GM12878 (cell line): ENCODE results near the gene ERN1. TPM values are rescaled to one million over a fixed set of nuclear protein-coding genes. Genes with fewer than 3 reads are reported as not detected.

Source experiments
- ATAC-seq: fragments of 200-7000 bp; cut with Tn5 transposase; 3 replicates; pipeline ENCODE4 v1.9.1; 2020; ENCODE audit warnings: mild to moderate bottlenecking, moderate library complexity
- BruUV-seq: library from RNA; stranded (reverse); fragments of 400-500 nt; replicated peaks from 2 replicates; lab custom pipeline; 2021; lab: Mats Ljungman, UMichigan
- CTCF ChIA-PET: fragments of 300-600 bp; sonication (Branson Sonifier 250); formaldehyde crosslinking; extraction: SDS; loops from one replicate; lab custom pipeline; 2021; ENCODE audit warnings: inconsistent platforms; lab: Yijun Ruan, JAX
- POLR2A ChIA-PET: fragments of 350-600 bp; formaldehyde crosslinking; extraction: SDS; loops from one replicate; lab custom pipeline; 2021; ENCODE audit warnings: inconsistent platforms; lab: Charles Lee
- RAD21 ChIA-PET: fragments of 300-600 bp; sonication (Branson Sonifier 250); formaldehyde crosslinking; loops from one replicate; lab custom pipeline; 2023; ENCODE audit warnings: antibody characterized with exemption; ENCODE audit not compliant: unreplicated experiment; lab: Charles Lee
- SMC1A ChIA-PET: fragments of 300-600 bp; sonication (Branson Sonifier 250); formaldehyde crosslinking; loops from one replicate; lab custom pipeline; 2023; ENCODE audit not compliant: unreplicated experiment, uncharacterized antibody; lab: Charles Lee
- DNase-seq: peaks from one replicate; pipeline ENCODE4 v3.0.0-alpha.2; 2011; ENCODE audit warnings: low read depth, low spot score
- FAIRE-seq: peaks from 3 replicates; lab custom pipeline; 2011; peaks lifted over from hg19 to GRCh38; lab: Jason Lieb, UNC
- H2AFZ ChIP-seq: 2 replicates; pipeline ENCODE4 v1.6.0; 2011; ENCODE audit warnings: low read depth, low read length, control low read depth; ENCODE audit not compliant: control insufficient read depth
- H3K27ac ChIP-seq: 2 replicates; pipeline ENCODE4 v1.5.1; 2011; ENCODE audit warnings: control low read depth; ENCODE audit not compliant: control insufficient read depth, insufficient read depth
- H3K27me3 ChIP-seq, 2 experiments: replicated peaks in 1 of 2; 2 replicates each; pipeline versions ENCODE4 v1.6.0 to v1.6.1; 2011; ENCODE audit warnings: low read length in 1 of 2; ENCODE audit not compliant: control insufficient read depth in 2 of 2, insufficient read depth in 2 of 2
- H3K36me3 ChIP-seq, 2 experiments: 2 replicates each; pipeline ENCODE4 v1.5.1; 2011; ENCODE audit warnings: low read length in 1 of 2; ENCODE audit not compliant: control insufficient read depth in 2 of 2, insufficient read depth in 2 of 2
- H3K4me1 ChIP-seq: 2 replicates; pipeline ENCODE4 v1.6.1; 2011; ENCODE audit warnings: mild to moderate bottlenecking, low read length, moderate library complexity, mixed read lengths; ENCODE audit not compliant: control insufficient read depth, insufficient read depth
- H3K4me2 ChIP-seq: 2 replicates; pipeline ENCODE4 v1.6.0; 2011; ENCODE audit warnings: control low read depth; ENCODE audit not compliant: control insufficient read depth, insufficient read depth
- H3K4me3 ChIP-seq: fragments of 200-600 bp; sonication (generic); 2 replicates; pipeline ENCODE4 v1.5.1; 2016
- H3K79me2 ChIP-seq: 2 replicates; pipeline ENCODE4 v1.6.0; 2011; ENCODE audit warnings: low read length; ENCODE audit not compliant: control insufficient read depth, insufficient read depth
- H3K9ac ChIP-seq: 2 replicates; pipeline ENCODE4 v1.8.0; 2011; ENCODE audit warnings: low read length, control low read depth, mixed read lengths; ENCODE audit not compliant: control insufficient read depth, insufficient read depth
- H3K9me3 ChIP-seq: replicated peaks from 3 replicates; pipeline ENCODE4 v1.5.1; 2011; ENCODE audit warnings: mild to moderate bottlenecking, low read length; ENCODE audit not compliant: control insufficient read depth, insufficient read depth
- H4K20me1 ChIP-seq: 2 replicates; pipeline ENCODE4 v1.6.0; 2011; ENCODE audit not compliant: control insufficient read depth, insufficient read depth
- EGR1 ChIP-seq, 2 experiments: IDR thresholded peaks; 1 replicate in 1 of 2; 2 replicates in 1 of 2; pipeline ENCODE4 v1.6.1; 2011 to 2012; ENCODE audit warnings: low read depth in 2 of 2, low read length in 2 of 2, borderline replicate concordance in 1 of 2, mild to moderate bottlenecking in 1 of 2, moderate library complexity in 1 of 2
- ESRRA ChIP-seq: IDR thresholded peaks from 2 replicates; pipeline ENCODE4 v1.6.1; 2012; ENCODE audit warnings: mild to moderate bottlenecking, low read length, improper control_type of control experiment
- ETV6 ChIP-seq, 2 experiments: fragments of 450-650 bp in 1 of 2; IDR thresholded peaks in 1 of 2; conservative IDR thresholded peaks in 1 of 2; 2 replicates each; pipeline ENCODE4 v1.6.1; 2014; ENCODE audit warnings: antibody characterized with exemption in 1 of 2, borderline replicate concordance in 1 of 2, low read depth in 1 of 2, mild to moderate bottlenecking in 1 of 2, moderate library complexity in 1 of 2
- IKZF2 ChIP-seq, 2 experiments: fragments of 450-650 bp; IDR thresholded peaks; 2 replicates each; pipeline ENCODE4 v1.6.1; 2017; ENCODE audit warnings: mild to moderate bottlenecking in 2 of 2, moderate library complexity in 2 of 2
- NBN ChIP-seq: fragments of 450-650 bp; IDR thresholded peaks from 2 replicates; pipeline ENCODE4 v1.6.1; 2016
- PAX5 ChIP-seq: IDR thresholded peaks from 2 replicates; pipeline ENCODE4 v1.6.1; 2011; ENCODE audit warnings: low read depth, low read length, borderline replicate concordance
- PAX8 ChIP-seq: fragments of 450-650 bp; IDR thresholded peaks from 2 replicates; pipeline ENCODE4 v1.6.1; 2017; ENCODE audit warnings: mild to moderate bottlenecking, moderate library complexity
- SPI1 ChIP-seq: IDR thresholded peaks from 2 replicates; pipeline ENCODE4 v1.6.1; 2011; ENCODE audit warnings: low read depth, mild to moderate bottlenecking, low read length, moderate library complexity, borderline replicate concordance; ENCODE audit not compliant: insufficient read depth
- WGBS: methylation state at CpG from one replicate; pipeline ENCODE4 v1.1.6; 2016; ENCODE audit warnings: low lambda C conversion rate; ENCODE audit not compliant: insufficient replicate concordance, insufficient coverage; ENCODE audit errors: missing lambda C conversion rate; 5-methylcytosine and 5-hydroxymethylcytosine counted together
- in situ Hi-C: fragments of 300-500 bp; cut with MboI; formaldehyde crosslinking; loops from 9 replicates; pipeline ENCODE4 v1.14.3; 2018; ENCODE audit warnings: mixed read lengths
- intact Hi-C: fragments of 100-400 bp; cut with micrococcal nuclease; formaldehyde crosslinking; loops from one replicate; pipeline ENCODE4 v1.14.2; 2022; ENCODE audit not compliant: unreplicated experiment
- polyA plus RNA-seq, 11 experiments: library from polyadenylated mRNA; depleted of rRNA in 4 of 11; unstranded in 6 of 11; stranded (reverse) in 5 of 11; fragments of >200 nt; fragmentation: Nextera tagmentation in 4 of 11; fragmentation: Illumina TruSeq in 1 of 11; extraction: Ambion mirVana in 4 of 11; extraction: Trizol in 1 of 11; gene quantifications; 1 replicate in 1 of 11; 2 replicates in 10 of 11; pipeline versions ENCODE4 v1.2.1 to v1.2.3, GENCODE V29; 2011 to 2016; ENCODE audit warnings: inconsistent platforms in 2 of 11, missing spikeins in 2 of 11, low read depth in 1 of 11
- total RNA-seq, 4 experiments: library from RNA; depleted of rRNA in 3 of 4; stranded (reverse); fragments of >200 nt in 3 of 4; fragmentation: Illumina TruSeq in 1 of 4; extraction: Trizol in 1 of 4; gene quantifications; 2 replicates each; pipeline versions ENCODE4 v1.2.1 to v1.2.3, GENCODE V29; 2013 to 2021
- TF ChIP-seq, protein P1 (sequence below): fragments of 450-650 bp; IDR thresholded peaks from 2 replicates; pipeline ENCODE4 v1.6.1; 2017; ENCODE audit warnings: low read depth, mild to moderate bottlenecking, moderate library complexity
- TF ChIP-seq, protein P2 (sequence below): fragments of 450-650 bp; IDR thresholded peaks from 2 replicates; pipeline ENCODE4 v1.6.1; 2017; ENCODE audit warnings: borderline replicate concordance

ERN1 gene
- total and polyA plus RNA-seq, 10 of the 15 experiments (the other 5 are each of a cell fraction or from before 2014, with no cell fraction given), result 2.6 to 19.2 (median 7.6) TPM

DNA sequence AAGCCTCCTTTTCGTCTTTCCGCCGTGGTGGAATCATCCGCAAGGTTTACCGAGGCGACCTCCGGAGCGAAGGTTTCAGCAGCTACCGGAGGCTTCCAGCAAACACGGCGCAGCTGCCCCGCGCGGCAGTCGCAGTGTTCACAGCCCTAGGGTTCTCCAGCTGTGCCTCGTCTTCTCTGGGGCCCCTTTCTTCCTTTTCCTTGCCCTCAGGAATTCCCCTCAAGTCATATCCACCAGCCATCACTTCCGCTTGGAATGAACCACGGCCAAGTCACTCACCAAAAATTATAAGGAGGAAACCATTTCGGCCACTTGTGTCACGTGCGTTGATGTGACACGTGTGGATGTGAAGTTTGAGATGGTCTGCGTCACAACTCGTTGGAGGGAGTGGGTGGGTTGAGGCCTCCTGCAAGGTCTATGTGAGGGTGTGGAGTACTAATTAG, 636 bp upstream of the ERN1 start (continued):
- TF ChIP-seq ETV6 (conservative IDR thresholded peaks at IDR 0.05 in 1 of 2, IDR thresholded peaks at IDR 0.05 in 1 of 2; ENCODE audit: borderline replicate concordance in 1 of 2, low read depth in 1 of 2) (peak in 1 of 2 experiments; percentile 88; a peak in 2 of 4 replicates), PAX8 (no peak), IKZF2 (IDR thresholded peaks at IDR 0.05) (peak; percentile 78 to 81), PAX5 (no peak), SPI1 (peak; percentile 66; the same call in 1 of the 2 replicates), ESRRA (no peak)
- TF ChIP-seq, protein P1, sequence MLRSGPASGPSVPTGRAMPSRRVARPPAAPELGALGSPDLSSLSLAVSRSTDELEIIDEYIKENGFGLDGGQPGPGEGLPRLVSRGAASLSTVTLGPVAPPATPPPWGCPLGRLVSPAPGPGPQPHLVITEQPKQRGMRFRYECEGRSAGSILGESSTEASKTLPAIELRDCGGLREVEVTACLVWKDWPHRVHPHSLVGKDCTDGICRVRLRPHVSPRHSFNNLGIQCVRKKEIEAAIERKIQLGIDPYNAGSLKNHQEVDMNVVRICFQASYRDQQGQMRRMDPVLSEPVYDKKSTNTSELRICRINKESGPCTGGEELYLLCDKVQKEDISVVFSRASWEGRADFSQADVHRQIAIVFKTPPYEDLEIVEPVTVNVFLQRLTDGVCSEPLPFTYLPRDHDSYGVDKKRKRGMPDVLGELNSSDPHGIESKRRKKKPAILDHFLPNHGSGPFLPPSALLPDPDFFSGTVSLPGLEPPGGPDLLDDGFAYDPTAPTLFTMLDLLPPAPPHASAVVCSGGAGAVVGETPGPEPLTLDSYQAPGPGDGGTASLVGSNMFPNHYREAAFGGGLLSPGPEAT, result peak; percentile 86
- TF ChIP-seq, protein P2, sequence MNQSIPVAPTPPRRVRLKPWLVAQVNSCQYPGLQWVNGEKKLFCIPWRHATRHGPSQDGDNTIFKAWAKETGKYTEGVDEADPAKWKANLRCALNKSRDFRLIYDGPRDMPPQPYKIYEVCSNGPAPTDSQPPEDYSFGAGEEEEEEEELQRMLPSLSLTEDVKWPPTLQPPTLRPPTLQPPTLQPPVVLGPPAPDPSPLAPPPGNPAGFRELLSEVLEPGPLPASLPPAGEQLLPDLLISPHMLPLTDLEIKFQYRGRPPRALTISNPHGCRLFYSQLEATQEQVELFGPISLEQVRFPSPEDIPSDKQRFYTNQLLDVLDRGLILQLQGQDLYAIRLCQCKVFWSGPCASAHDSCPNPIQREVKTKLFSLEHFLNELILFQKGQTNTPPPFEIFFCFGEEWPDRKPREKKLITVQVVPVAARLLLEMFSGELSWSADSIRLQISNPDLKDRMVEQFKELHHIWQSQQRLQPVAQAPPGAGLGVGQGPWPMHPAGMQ, result no peak

DNA sequence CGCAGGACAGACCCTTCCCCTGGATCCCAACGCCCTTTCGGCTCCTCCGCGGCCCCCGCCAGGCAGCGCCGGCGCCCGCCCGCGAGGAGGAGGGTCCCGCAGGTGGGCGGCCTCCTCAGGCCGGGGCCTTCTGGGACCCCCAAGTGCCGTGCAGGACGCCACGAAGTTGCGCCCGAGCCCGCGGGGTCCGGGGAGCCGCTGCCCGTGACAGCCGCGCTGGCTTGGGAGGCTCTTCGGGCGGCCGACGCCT, 504 bp downstream of the ERN1 start:
- peak overlapping the region; percentile 77 for H3K27ac ChIP-seq
- intact Hi-C loops, result no loop called here
- H3K4me1 ChIP-seq, result peaks cover 32% of the 10 kb centered on the region
- BruUV-seq, result no TSS peak
- in situ Hi-C loops, result no loop called here
- FAIRE-seq (no peak), DNase-seq (no peak), ATAC-seq (no peak)
- H2AFZ ChIP-seq, result peak overlapping the region; percentile 52
- H3K9ac ChIP-seq, result peak overlapping the region; percentile 71
- WGBS, result 3% methylated on average over 29 of the region's 31 CpGs
- peak overlapping the region; percentile 93 for H3K4me3 ChIP-seq
- POLR2A ChIA-PET, result interaction anchor here (0.5 to 6.6 kb wide), 15 partner anchors 9 to 531 kb away, joined by 3 to 86 read pairs (median 5); partner anchors contain the start of gene ICAM2
- no peaks in the 10 kb centered on the region for H4K20me1 ChIP-seq
- RAD21 ChIA-PET, result interaction anchor here (0.8 to 14.4 kb wide), 9 partner anchors 16 to 211 kb away, joined by 3 to 507 read pairs (median 12); partner anchors contain the start of genes CD79B, GH1 and ICAM2
- H3K4me2 ChIP-seq, result peak overlapping the region; percentile 46; the same call in 1 of the 2 replicates
- TF ChIP-seq EGR1 (IDR thresholded peaks at IDR 0.05; ENCODE audit: borderline replicate concordance in 1 of 2, low read depth in 2 of 2, low read length in 2 of 2), result 0 out of 3 replicates have a peak, but pooled peaks of 1 of the 2 experiments have one; percentile 15
- no peak for TF ChIP-seq NBN
- CTCF ChIA-PET, result interaction anchor here (0.6 to 8.2 kb wide), 10 partner anchors 9 to 214 kb away, joined by 3 to 206 read pairs (median 6); partner anchors contain the start of genes CSHL1 and GH1
- peaks cover 48% of the 10 kb centered on the region for H3K79me2 ChIP-seq
- SMC1A ChIA-PET, result interaction anchor here (0.7 to 11.2 kb wide), 8 partner anchors 7 to 286 kb away, joined by 3 to 570 read pairs (median 33); partner anchors contain the start of gene ICAM2
- no peaks in the 10 kb centered on the region for H3K27me3 ChIP-seq
- H3K9me3 ChIP-seq, result no peaks in the 10 kb centered on the region; the same call in 1 of the 3 replicates
- H3K36me3 ChIP-seq, result no peaks in the 10 kb centered on the region
